SJCRH30 (cell line): ENCODE measurements around the gene TMEM150B. TPM values are rescaled to one million over a fixed set of nuclear protein-coding genes. Genes with fewer than 3 reads are reported as not detected.

ENCODE experiments used
- DNase-seq, 2 experiments: peaks; one replicate each; pipeline ENCODE4 v3.0.0-alpha.2; 2015 to 2020
- H3K27ac ChIP-seq: fragments of 250-450 bp; sonication (Bioruptor Pico); 2 replicates; pipeline ENCODE4 v1.5.1; 2020; ENCODE audit warnings: mild to moderate bottlenecking, moderate library complexity
- H3K27me3 ChIP-seq: fragments of 250-450 bp; sonication (Bioruptor Pico); 2 replicates; pipeline ENCODE4 v1.5.1; 2020; ENCODE audit warnings: mild to moderate bottlenecking, moderate library complexity
- H3K36me3 ChIP-seq: fragments of 250-450 bp; sonication (Bioruptor Pico); 2 replicates; pipeline ENCODE4 v1.5.1; 2020; ENCODE audit warnings: mild to moderate bottlenecking, moderate library complexity
- H3K4me1 ChIP-seq: fragments of 250-450 bp; sonication (Bioruptor Pico); 2 replicates; pipeline ENCODE4 v1.5.1; 2020; ENCODE audit warnings: mild to moderate bottlenecking, moderate library complexity
- H3K4me3 ChIP-seq: fragments of 250-450 bp; sonication (Bioruptor Pico); 2 replicates; pipeline ENCODE4 v1.5.1; 2020; ENCODE audit warnings: mild to moderate bottlenecking, moderate library complexity
- H3K9me3 ChIP-seq: fragments of 250-450 bp; sonication (Bioruptor Pico); replicated peaks from 2 replicates; pipeline ENCODE4 v1.5.1; 2020; ENCODE audit warnings: mild to moderate bottlenecking, moderate library complexity
- total RNA-seq: library from RNA; depleted of rRNA; stranded (reverse); fragments of >200 nt; shearing (Covaris generic); gene quantifications from 2 replicates; pipeline ENCODE4 v1.2.3, GENCODE V29; 2014; rRNA removed

The TMEM150B gene, protein sequence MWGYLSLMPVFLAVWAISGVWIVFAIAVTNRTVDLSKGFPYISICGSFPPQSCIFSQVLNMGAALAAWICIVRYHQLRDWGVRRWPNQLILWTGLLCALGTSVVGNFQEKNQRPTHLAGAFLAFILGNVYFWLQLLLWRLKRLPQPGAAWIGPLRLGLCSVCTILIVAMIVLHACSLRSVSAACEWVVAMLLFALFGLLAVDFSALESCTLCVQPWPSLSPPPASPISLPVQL
- total RNA-seq, result not detected in 2 replicates

DNA sequence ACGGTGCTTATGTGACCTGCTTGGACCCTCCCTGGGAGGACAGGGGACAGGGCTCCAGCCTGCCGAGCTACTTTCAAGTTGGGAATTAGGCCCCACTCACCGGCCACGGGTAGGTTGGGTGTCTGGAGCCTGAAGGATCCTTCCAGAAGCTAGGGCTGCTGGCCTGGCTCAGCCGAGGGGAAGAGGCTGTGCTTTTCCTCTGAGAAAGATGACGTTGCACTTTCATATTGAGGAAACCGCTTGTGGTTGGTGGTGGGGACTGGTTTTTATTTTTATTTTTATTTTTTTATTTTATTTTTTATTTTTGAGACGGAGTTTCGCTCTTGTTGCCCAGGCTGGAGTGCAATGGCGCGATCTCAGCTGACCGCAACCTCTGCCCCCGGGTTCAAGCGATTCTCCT is at the start of gene TMEM150B:
Gene TMEM150B (minus strand): TSS at position 170 of the 400 bp plus-strand sequence. CDS start 4,305 bp downstream, outside the sequence.
- no peak for DNase-seq
- no peak within 1 kb of the TSS for H3K4me3 ChIP-seq
- peaks cover 6% of the 10 kb centered on the region; the same call in 1 of the 2 replicates for H3K27me3 ChIP-seq
- no peak within 1 kb of the TSS for H3K27ac ChIP-seq
- H3K9me3 ChIP-seq, result no peaks in the 10 kb centered on the region
- H3K4me1 ChIP-seq, result no peaks in the 10 kb centered on the region
- no peaks in the 10 kb centered on the region for H3K36me3 ChIP-seq

DNA sequence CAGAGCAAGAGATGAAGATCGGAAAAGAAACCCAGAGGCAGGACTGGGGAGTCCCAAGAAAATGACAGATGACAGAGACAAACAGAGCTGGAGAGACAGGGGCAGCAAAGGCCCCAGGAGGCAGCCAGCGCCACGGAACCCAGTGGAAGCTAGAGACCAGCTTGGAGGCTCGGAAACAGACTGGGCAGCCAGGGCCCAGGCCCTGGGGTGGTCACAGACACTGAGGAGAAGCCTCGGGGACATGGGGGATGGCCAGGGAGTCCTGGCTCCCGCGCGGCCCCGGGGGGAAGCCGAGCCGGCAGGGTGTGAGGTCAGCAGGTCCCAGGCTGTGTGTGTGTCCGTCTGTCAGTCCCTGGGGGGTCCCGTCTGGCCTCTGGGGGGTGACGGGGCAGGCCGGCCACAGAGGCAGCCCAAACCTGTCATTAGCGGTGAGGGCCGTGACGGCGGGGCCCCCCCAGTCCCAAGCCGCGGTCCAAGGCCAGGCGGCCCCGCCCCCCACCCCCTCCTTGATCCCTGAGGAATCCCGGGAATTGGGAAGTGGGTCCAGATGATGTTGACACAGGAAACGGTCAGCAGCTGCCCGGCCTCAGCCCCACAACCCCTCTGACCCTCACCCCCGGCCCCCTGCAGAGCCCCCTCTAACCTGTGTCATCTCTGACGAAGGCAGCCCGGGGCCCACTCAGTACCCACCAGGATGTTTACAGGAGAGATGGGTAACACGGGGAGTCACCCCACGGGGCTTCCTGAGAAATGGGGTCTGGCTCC is 49.0 kb upstream of the TMEM150B start:
- Histone ChIP-seq H3K27me3 (no peaks in the 10 kb centered on the region), H3K27ac (peak overlapping the region; percentile 83), H3K9me3 (no peaks in the 10 kb centered on the region), H3K4me3 (peak overlapping the region; percentile 36), H3K4me1 (peaks cover 57% of the 10 kb centered on the region), H3K36me3 (no peaks in the 10 kb centered on the region)
- peak; percentile 70 to 82 for DNase-seq

DNA sequence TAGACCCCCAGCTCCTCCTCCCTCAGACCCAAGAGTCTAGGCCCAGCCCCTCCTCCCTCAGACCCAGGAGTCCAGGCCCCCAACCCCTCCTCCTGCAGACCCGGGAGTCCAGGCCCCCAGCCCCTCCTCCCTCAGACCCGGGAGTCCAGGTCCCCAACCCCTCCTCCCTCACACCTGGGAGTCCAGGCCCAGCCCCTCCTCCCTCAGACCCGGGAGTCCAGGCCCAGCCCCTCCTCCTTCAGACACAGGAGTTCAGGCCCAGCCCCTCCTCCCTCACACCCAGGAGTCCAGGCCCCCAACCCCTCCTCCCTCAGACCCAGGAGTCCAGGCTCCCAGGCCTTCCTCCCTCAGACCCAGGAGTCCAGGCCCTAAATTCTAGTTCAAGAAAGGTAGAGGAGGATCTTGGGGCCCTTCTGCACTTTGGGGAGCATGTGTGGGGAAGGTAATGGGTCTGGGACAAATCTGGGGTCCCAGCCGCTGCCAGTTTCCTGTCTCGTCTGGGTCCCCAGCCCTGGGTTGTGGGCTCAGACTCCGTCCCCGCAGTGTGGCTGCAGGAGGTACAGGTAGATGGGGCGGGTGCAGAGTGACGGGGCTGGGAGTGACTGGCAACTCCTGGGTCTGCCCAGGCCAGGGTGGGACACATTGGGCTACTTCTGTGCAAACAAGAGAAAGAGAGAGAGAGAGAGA is 48.3 kb upstream of the TMEM150B start:
- Histone ChIP-seq H3K4me3 (peak overlapping the region; percentile 36; the same call in 1 of the 2 replicates), H3K9me3 (no peaks in the 10 kb centered on the region), H3K27me3 (no peaks in the 10 kb centered on the region), H3K4me1 (peaks cover 51% of the 10 kb centered on the region), H3K36me3 (no peaks in the 10 kb centered on the region), H3K27ac (peak overlapping the region; percentile 83)
- no peak for DNase-seq

DNA sequence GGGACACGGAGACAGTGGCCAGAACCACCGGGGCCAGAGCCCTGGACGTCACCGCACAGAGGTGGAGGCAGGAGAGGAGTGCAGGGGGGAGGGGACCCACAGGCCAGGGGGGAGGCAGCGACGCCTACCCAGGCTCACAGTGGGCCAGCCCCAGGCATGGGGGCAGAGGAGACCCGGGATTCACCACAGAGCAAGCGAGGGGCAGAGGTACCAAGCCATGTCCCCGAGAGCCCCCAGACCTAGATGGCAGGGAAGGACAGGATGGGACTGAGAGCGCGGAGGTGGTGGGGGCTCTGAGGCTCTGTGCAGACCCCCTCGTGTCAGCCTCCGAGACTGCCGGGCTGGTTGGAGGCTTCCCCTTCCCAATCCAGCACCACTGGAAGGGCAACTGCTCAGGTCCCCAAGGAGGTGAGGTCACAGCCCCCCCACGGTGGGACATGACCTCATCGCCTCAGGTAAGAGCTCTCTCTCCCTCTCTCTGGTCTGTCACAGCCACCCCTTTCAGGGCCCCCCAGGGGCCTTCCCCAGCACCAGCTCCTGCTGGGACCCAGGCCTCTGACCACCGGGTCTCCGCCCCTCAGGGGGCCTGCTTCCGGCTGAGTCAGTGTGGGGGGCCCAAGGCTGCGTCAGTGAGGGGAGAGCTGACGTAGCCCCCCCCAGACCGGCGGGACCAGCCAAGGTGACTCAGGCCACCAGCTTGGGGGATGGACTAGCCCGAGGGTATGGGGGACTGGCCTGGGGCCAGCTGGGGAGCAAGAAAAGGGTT is 47.4 kb upstream of the TMEM150B start:
- H3K27me3 ChIP-seq, result no peaks in the 10 kb centered on the region
- H3K4me3 ChIP-seq, result no peak overlapping the region
- no peaks in the 10 kb centered on the region for H3K36me3 ChIP-seq
- H3K9me3 ChIP-seq, result no peaks in the 10 kb centered on the region
- H3K4me1 ChIP-seq, result peaks cover 46% of the 10 kb centered on the region
- H3K27ac ChIP-seq, result peak overlapping the region; percentile 41
- peak; percentile 64 to 82 for DNase-seq

DNA sequence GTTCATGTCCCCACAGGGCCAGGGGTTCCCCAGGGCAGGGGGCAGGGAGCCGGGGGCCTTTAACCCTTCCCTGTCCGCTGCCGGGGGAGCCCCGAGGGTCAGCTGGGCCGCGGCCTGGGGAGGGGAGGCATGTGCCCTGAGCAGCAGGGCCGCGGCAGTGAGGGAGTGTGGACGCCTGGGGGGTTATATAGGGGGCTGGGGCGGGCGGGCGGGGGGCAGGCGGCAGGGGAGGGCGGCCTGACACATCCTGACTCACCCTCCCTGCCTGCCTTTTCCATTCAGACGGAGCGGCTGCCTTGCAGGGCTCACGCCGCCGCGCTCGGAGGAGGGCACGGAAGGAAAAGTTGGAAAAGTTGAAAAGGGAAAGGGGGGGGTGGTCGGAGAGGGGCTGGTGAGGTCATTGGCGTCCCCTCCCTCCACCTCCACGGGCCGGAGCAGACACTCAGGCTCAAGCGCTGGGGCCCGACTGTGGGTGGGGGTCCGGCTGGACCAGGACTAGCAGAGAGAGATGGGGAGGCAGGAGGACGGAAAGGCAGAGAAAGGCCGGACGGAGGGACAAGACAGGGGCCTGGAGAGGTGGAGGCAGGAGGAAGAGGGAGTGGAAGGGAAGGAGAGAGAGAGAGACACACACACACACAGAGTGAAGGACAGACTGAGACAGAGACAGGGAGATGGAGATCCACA is 45.3 kb upstream of the TMEM150B start, which contains the start of gene IL11:
Gene IL11 (minus strand): TSS at position 159 of the 684 bp plus-strand sequence. CDS start 153 bp downstream, at position 6.
- H3K27me3 ChIP-seq, result no peaks in the 10 kb centered on the region
- peak within 1 kb of the TSS; percentile 76 for H3K4me3 ChIP-seq
- no peaks in the 10 kb centered on the region for H3K9me3 ChIP-seq
- peak within 1 kb of the TSS; percentile 46 for H3K27ac ChIP-seq
- DNase-seq, result peak; percentile 44 to 55
- H3K36me3 ChIP-seq, result no peaks in the 10 kb centered on the region
- H3K4me1 ChIP-seq, result peaks cover 31% of the 10 kb centered on the region

DNA sequence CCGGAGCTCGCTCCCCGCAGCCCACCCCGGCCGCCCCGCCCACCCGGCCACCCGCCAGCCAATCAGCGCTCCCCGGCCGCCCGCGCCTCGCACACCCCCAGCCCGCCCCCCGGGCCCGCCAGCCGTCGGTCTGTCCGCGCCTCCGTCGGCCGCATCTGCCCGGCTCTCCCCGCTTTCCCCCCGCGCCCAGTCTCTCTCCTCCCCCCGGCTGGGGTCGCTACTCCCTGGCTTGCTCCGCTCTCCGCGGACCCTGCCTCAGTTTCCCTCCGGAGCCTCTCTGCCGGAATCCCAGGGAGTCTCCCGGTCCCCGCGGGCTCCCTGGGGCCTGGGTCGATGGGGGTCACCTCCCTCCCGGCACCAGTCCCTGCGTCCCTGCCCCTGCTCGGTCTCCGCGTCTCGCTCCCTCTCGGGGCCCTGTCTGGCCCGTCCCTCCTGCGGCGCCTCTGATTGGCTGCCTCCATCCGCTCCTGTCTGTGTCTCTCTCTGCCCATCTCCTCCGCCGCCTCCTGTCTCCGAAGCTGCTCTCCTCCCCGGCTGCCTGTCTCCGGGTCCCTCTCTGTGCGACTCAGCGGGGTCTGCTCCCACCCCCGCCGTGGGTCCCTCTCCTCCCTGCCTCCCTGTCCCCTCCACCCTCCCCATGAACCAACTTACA is 44.6 kb upstream of the TMEM150B start:
- peak overlapping the region; percentile 76 for H3K4me3 ChIP-seq
- H3K36me3 ChIP-seq, result no peaks in the 10 kb centered on the region
- peaks cover 29% of the 10 kb centered on the region for H3K4me1 ChIP-seq
- no peaks in the 10 kb centered on the region for H3K27me3 ChIP-seq
- DNase-seq, result peak; percentile 87 to 89
- no peaks in the 10 kb centered on the region for H3K9me3 ChIP-seq
- H3K27ac ChIP-seq, result peak overlapping the region; percentile 29

DNA sequence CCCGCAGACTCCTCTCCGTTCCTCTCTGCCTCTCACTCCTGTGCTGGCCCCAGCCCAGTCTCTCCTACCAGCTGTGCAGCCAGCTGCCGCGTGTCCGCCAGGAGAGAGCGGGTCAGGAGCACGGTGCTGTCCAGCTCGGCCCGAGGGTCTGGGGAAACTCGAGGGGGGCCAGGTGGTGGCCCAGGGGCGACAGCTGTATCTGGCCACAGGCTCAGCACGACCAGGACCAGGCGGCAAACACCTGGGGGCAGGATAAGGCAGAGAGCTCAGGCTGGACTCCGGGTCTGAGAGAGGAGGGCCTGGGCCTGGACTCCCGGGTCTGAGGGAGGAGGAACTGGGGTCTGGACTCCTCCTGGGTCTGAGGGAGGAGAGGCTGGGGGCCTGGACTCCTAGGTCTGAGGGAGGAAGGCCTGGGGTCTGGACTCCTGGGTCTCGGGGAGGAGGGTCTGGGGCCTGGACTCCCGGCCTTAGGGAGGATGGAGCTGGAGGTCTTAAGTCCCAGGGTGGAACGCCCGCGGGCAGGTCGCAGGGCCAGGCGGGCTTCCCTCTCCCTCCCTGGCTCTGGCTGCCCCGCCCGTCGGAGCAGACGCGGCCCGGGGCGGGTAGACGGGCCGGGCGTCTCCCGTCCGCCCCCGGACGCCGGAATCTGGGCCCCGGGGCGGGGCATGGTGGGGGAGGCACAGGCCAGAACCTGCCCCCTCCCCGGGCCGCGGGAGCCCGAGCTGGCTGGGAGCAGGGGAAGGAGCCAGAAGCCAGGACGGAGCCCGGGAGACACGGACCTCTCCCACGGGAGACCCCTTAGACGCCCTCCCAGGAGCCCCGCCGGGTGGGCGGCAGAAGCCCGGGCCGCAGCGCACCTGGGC is 43.8 kb upstream of the TMEM150B start:
- peaks cover 25% of the 10 kb centered on the region for H3K4me1 ChIP-seq
- H3K4me3 ChIP-seq, result peak overlapping the region; percentile 76
- DNase-seq, result peak; percentile 65 to 67
- peak overlapping the region; percentile 33 for H3K27ac ChIP-seq
- no peaks in the 10 kb centered on the region for H3K9me3 ChIP-seq
- no peaks in the 10 kb centered on the region for H3K36me3 ChIP-seq
- no peaks in the 10 kb centered on the region for H3K27me3 ChIP-seq

DNA sequence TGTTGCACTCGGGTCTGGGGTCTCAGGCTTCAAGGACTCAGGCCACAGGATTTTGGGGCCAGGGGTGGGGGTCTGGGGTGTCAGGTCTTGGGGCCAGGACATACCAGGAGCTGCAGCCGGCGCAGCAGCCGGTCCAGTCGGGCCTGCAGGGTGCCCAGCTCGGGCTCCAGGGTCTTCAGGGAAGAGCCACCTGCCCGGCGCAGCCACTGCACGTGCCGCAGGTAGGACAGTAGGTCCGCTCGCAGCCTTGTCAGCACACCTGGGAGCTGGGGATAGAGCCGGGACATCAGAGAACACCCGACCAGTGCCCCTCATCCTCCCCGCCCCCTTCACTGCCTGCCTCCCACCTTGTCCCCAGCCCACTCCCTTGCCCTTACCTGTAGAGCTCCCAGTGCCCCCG is 43.0 kb upstream of the TMEM150B start:
- Histone ChIP-seq H3K27me3 (no peaks in the 10 kb centered on the region), H3K9me3 (no peaks in the 10 kb centered on the region), H3K4me3 (peak overlapping the region; percentile 76), H3K36me3 (no peaks in the 10 kb centered on the region), H3K27ac (no peak overlapping the region), H3K4me1 (peaks cover 21% of the 10 kb centered on the region)
- no peak for DNase-seq

DNA sequence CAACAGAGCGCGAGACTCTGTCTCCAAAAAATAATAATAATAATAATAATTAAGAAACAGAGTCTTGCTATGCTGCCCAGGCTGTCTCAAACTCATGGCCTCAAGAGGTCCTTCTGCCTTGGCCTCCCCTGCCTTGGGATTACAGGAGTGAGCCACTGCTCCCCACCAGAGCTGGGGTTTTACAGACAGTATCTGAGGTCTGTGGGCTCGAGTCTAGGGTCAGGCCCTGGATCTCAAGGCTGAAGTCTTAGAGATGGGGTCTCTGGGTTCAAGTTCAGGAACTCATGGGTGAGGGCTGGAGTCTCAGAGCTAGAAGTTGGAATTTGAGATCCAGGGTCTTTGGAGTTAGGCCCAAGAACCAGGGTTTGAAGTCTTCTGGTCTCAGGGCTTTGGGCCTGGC is 41.6 kb upstream of the TMEM150B start:
- H3K9me3 ChIP-seq, result no peaks in the 10 kb centered on the region
- no peak overlapping the region for H3K4me3 ChIP-seq
- H3K36me3 ChIP-seq, result no peaks in the 10 kb centered on the region
- no peak for DNase-seq
- peaks cover 14% of the 10 kb centered on the region for H3K4me1 ChIP-seq
- no peak overlapping the region for H3K27ac ChIP-seq
- H3K27me3 ChIP-seq, result no peaks in the 10 kb centered on the region

DNA sequence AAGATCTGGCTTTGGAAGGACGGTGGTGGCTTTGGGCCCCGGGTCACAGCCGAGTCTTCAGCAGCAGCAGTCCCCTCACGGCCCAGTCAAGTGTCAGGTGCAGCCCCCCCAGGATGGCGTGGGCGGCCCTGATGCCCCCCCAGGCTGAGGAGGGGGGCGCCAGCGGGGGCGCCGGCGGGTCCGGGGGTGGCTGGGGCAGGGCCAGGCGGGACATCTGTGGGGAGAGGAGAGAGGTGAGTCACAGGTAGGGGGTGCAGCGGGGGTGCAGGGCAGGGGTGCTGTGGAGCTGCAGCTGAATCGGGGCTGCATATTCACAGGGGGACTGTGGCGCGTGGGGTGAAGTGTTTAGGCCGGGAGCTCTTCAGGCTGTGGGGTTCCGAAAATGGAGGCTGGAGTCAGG is 40.8 kb upstream of the TMEM150B start:
- no peaks in the 10 kb centered on the region for H3K36me3 ChIP-seq
- DNase-seq, result no peak
- peaks cover 9% of the 10 kb centered on the region for H3K4me1 ChIP-seq
- no peak overlapping the region for H3K27ac ChIP-seq
- H3K27me3 ChIP-seq, result no peaks in the 10 kb centered on the region
- H3K4me3 ChIP-seq, result no peak overlapping the region
- H3K9me3 ChIP-seq, result no peaks in the 10 kb centered on the region

DNA sequence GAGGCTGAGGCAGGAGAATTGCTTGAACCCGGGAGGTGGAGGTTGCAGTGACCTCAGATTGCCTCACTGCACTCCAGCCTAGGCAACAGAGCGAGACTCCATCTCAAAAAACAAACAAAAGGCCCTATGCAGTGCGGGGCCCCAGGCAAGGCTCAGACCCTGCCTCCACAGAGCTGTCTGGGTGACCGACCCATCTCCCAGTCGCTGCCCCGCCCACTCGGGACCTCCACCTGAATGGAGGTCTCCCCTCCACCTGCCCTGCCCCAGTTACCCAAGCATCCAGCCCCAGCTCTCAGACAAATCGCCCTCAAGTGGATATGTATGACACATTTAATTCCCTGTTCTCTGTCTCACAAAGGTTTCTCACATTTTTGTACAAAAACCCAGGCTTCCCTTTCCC is 40.1 kb upstream of the TMEM150B start:
- Histone ChIP-seq H3K4me3 (no peak overlapping the region), H3K27me3 (no peaks in the 10 kb centered on the region), H3K9me3 (no peaks in the 10 kb centered on the region), H3K4me1 (peaks cover 5% of the 10 kb centered on the region), H3K27ac (no peak overlapping the region), H3K36me3 (no peaks in the 10 kb centered on the region)
- DNase-seq, result no peak

DNA sequence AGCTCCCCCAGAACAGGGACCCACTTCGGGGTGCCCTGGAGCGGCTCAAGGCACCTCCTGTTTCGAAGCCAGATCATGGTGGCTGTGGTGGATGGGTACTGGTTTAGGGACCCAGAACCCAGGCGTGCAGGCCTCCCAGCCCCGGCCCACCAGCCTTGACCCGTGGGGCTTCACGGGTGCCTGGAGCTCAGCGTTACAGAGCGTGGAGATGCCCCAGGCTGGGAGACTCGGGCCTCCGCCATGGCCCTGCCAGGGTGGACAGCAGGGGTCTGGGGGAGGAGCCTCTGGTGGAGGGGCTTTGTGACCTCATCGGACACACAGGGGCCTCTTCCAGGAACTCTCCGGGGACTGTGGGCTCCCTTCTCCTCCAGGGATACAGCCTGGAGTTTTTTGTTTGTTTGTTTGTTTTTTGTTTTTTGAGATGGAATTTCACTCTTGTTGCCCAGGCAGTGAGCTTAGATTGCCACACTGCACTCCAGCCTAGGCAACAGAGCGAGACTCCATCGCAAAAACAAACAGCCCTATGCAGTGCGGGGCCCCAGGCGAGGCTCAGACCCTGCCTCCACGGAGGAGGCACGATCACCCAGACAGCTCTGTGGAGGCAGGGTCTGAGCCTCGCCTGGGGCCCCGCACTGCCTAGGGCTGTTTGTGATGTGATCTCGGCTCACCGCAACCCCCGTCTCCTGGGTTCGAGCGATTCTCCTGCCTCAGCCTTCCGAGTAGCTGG is 38.0 kb upstream of the TMEM150B start, which contains the start of gene GARIN5B:
Gene GARIN5B (minus strand): TSS at position 271 of the 727 bp plus-strand sequence. CDS start 194 bp downstream, at position 77.
- no peaks in the 10 kb centered on the region for H3K9me3 ChIP-seq
- no peak within 1 kb of the TSS for H3K4me3 ChIP-seq
- no peak for DNase-seq
- H3K36me3 ChIP-seq, result no peaks in the 10 kb centered on the region
- H3K27me3 ChIP-seq, result 0 out of 2 replicates have a peak, but pooled peaks cover 3% of the 10 kb centered on the region
- H3K27ac ChIP-seq, result no peak within 1 kb of the TSS
- peaks cover 5% of the 10 kb centered on the region; the same call in 1 of the 2 replicates for H3K4me1 ChIP-seq
